HepG2 (cell line): ENCODE results near the gene OR1F1. TPM values are rescaled to one million over a fixed set of nuclear protein-coding genes. Genes with fewer than 3 reads are reported as not detected.
A peak's percentile ranks its signal among the peaks of the same experiment; 100 is the strongest.

Source experiments
- GTF3A ChIP-seq: sonication (generic); formaldehyde crosslinking; conservative IDR thresholded peaks from 2 replicates; pipeline ENCODE4 v1.4.0; 2020; ENCODE audit warnings: mild to moderate bottlenecking, missing genetic modification reagents
- HNF4A ChIP-seq: sonication (generic); formaldehyde crosslinking; IDR thresholded peaks from 2 replicates; pipeline ENCODE4 v1.4.0; 2020; ENCODE audit warnings: missing genetic modification reagents
- KLF11 ChIP-seq: IDR thresholded peaks from 2 replicates; pipeline ENCODE4 v1.6.1; 2016; ENCODE audit warnings: missing compliant biosample characterization
- KMT2A ChIP-seq: sonication (generic); formaldehyde crosslinking; IDR thresholded peaks from 2 replicates; pipeline ENCODE4 v1.4.0; 2020; ENCODE audit warnings: missing genetic modification reagents
- NAIF1 ChIP-seq: sonication (generic); formaldehyde crosslinking; IDR thresholded peaks from 2 replicates; pipeline ENCODE4 v1.5.0; 2020; ENCODE audit warnings: mild to moderate bottlenecking, missing genetic modification reagents, borderline replicate concordance
- RAD21 ChIP-seq: fragments of 450-650 bp; formaldehyde crosslinking; IDR thresholded peaks from 2 replicates; pipeline ENCODE4 v1.5.0; 2020; ENCODE audit warnings: mild to moderate bottlenecking
- RORA ChIP-seq: sonication (generic); formaldehyde crosslinking; IDR thresholded peaks from 2 replicates; pipeline ENCODE4 v1.5.0; 2020; ENCODE audit warnings: mild to moderate bottlenecking, missing genetic modification reagents, moderate library complexity
- WIZ ChIP-seq: sonication (generic); formaldehyde crosslinking; IDR thresholded peaks from 2 replicates; pipeline ENCODE4 v1.5.1; 2020; ENCODE audit warnings: mild to moderate bottlenecking, missing genetic modification reagents
- YY1 ChIP-seq: IDR thresholded peaks from 2 replicates; pipeline ENCODE4 v1.6.1; 2011; ENCODE audit warnings: low read length, low read depth, moderate library complexity, mild to moderate bottlenecking; ENCODE audit not compliant: insufficient read depth, insufficient replicate concordance
- ZNF709 ChIP-seq: sonication (generic); formaldehyde crosslinking; IDR thresholded peaks from 2 replicates; pipeline ENCODE4 v1.5.0; 2020; ENCODE audit warnings: mild to moderate bottlenecking, missing genetic modification reagents
- polyA plus RNA-seq, 8 experiments: library from polyadenylated mRNA; depleted of rRNA in 3 of 8; stranded (reverse) in 7 of 8; unstranded in 1 of 8; fragments of >200 nt; fragmentation: Illumina TruSeq in 4 of 8; extraction: Trizol in 4 of 8; gene quantifications; 2 replicates each; pipeline versions ENCODE4 v1.2.1 to v1.2.3, GENCODE V29; 2011 to 2016; ENCODE audit warnings: low read depth in 4 of 8, missing spikeins in 1 of 8, mixed read lengths in 1 of 8; ENCODE audit not compliant: insufficient read depth in 1 of 8
- total RNA-seq, 5 experiments: library from RNA; depleted of rRNA; stranded (reverse); fragments of >200 nt; fragmentation: Illumina TruSeq; extraction: Trizol; gene quantifications; 2 replicates each; pipeline ENCODE4 v1.2.3, GENCODE V29; 2016; ENCODE audit warnings: low read depth in 1 of 5
- TF ChIP-seq, protein P1 (sequence below): sonication (generic); formaldehyde crosslinking; IDR thresholded peaks from 2 replicates; pipeline ENCODE4 v1.4.0; 2020; ENCODE audit warnings: missing genetic modification reagents
- TF ChIP-seq, protein P2 (sequence below): sonication (generic); formaldehyde crosslinking; IDR thresholded peaks from 2 replicates; pipeline ENCODE4; 2020; ENCODE audit warnings: missing genetic modification reagents, mild to moderate bottlenecking, borderline replicate concordance
- TF ChIP-seq, protein P3 (sequence below): sonication (generic); formaldehyde crosslinking; IDR thresholded peaks from 2 replicates; pipeline ENCODE4 v1.4.0; 2020; ENCODE audit warnings: missing genetic modification reagents
- TF ChIP-seq, protein P4 (sequence below): IDR thresholded peaks from 2 replicates; pipeline ENCODE4 v1.6.1; 2016; ENCODE audit warnings: missing compliant biosample characterization, missing genetic modification reagents, borderline replicate concordance
- TF ChIP-seq, protein P5 (sequence below): sonication (generic); formaldehyde crosslinking; IDR thresholded peaks from 2 replicates; pipeline ENCODE4 v1.8.0; 2022; ENCODE audit warnings: missing genetic modification reagents, mild to moderate bottlenecking, inconsistent platforms, borderline replicate concordance

OR1F1 gene
- total and polyA plus RNA-seq, 2 of the 13 experiments (the other 11 are each of a cell fraction or from before 2014, with no cell fraction given): 0.90 TPM; not detected in 1

DNA sequence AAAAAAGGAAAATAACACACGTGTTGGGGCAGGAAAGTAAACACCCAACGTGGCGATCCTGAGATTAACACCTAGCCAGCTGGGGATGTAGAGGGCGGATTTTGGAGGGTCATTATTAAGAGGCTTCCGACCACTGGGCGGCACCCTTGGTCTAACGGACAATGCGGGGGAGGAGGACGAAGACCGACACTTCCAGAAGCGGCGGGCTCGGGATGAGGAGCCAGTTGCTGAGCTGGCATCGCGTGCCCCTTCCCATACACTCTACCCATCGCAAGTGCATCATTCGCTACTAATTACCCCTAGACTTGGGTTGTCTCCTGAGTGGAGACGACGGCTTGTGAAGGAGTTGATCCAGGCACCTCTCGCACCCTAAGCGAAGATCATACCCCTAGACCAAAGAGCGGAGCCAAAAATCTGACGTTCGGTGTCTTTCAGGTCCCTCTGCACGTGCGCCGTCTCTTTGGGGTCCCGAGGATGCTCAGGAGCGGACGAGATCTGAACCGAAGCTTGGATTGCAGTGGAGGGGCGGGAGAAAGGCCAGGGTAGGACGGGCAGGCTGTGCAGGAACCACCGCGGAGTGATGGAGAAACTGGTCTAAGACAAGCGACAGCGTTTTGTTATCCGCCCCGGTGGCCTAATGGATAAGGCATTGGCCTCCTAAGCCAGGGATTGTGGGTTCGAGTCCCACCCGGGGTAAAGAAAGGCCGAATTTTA, 35.6 kb upstream of the OR1F1 start (continued):
- TF ChIP-seq HNF4A (CRISPR knock-in tag): no peak
- TF ChIP-seq GTF3A (CRISPR knock-in tag): 0 out of 2 replicates have a peak, but pooled peaks have one; percentile 33
- TF ChIP-seq KMT2A: peak; percentile 61; the same call in 1 of the 2 replicates
- TF ChIP-seq NAIF1 (CRISPR knock-in tag): peak; percentile 95
- TF ChIP-seq, protein P1, sequence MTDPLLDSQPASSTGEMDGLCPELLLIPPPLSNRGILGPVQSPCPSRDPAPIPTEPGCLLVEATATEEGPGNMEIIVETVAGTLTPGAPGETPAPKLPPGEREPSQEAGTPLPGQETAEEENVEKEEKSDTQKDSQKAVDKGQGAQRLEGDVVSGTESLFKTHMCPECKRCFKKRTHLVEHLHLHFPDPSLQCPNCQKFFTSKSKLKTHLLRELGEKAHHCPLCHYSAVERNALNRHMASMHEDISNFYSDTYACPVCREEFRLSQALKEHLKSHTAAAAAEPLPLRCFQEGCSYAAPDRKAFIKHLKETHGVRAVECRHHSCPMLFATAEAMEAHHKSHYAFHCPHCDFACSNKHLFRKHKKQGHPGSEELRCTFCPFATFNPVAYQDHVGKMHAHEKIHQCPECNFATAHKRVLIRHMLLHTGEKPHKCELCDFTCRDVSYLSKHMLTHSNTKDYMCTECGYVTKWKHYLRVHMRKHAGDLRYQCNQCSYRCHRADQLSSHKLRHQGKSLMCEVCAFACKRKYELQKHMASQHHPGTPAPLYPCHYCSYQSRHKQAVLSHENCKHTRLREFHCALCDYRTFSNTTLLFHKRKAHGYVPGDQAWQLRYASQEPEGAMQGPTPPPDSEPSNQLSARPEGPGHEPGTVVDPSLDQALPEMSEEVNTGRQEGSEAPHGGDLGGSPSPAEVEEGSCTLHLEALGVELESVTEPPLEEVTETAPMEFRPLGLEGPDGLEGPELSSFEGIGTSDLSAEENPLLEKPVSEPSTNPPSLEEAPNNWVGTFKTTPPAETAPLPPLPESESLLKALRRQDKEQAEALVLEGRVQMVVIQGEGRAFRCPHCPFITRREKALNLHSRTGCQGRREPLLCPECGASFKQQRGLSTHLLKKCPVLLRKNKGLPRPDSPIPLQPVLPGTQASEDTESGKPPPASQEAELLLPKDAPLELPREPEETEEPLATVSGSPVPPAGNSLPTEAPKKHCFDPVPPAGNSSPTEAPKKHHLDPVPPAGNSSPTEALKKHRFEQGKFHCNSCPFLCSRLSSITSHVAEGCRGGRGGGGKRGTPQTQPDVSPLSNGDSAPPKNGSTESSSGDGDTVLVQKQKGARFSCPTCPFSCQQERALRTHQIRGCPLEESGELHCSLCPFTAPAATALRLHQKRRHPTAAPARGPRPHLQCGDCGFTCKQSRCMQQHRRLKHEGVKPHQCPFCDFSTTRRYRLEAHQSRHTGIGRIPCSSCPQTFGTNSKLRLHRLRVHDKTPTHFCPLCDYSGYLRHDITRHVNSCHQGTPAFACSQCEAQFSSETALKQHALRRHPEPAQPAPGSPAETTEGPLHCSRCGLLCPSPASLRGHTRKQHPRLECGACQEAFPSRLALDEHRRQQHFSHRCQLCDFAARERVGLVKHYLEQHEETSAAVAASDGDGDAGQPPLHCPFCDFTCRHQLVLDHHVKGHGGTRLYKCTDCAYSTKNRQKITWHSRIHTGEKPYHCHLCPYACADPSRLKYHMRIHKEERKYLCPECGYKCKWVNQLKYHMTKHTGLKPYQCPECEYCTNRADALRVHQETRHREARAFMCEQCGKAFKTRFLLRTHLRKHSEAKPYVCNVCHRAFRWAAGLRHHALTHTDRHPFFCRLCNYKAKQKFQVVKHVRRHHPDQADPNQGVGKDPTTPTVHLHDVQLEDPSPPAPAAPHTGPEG: no peak
- peak; percentile 45; the same call in 1 of the 2 replicates for TF ChIP-seq ZNF709 (CRISPR knock-in tag)
- TF ChIP-seq, protein P2, sequence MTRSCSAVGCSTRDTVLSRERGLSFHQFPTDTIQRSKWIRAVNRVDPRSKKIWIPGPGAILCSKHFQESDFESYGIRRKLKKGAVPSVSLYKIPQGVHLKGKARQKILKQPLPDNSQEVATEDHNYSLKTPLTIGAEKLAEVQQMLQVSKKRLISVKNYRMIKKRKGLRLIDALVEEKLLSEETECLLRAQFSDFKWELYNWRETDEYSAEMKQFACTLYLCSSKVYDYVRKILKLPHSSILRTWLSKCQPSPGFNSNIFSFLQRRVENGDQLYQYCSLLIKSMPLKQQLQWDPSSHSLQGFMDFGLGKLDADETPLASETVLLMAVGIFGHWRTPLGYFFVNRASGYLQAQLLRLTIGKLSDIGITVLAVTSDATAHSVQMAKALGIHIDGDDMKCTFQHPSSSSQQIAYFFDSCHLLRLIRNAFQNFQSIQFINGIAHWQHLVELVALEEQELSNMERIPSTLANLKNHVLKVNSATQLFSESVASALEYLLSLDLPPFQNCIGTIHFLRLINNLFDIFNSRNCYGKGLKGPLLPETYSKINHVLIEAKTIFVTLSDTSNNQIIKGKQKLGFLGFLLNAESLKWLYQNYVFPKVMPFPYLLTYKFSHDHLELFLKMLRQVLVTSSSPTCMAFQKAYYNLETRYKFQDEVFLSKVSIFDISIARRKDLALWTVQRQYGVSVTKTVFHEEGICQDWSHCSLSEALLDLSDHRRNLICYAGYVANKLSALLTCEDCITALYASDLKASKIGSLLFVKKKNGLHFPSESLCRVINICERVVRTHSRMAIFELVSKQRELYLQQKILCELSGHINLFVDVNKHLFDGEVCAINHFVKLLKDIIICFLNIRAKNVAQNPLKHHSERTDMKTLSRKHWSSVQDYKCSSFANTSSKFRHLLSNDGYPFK (CRISPR knock-in tag): 0 out of 2 replicates have a peak, but pooled peaks have one; percentile 43
- TF ChIP-seq WIZ (CRISPR knock-in tag): peak; percentile 71; the same call in 1 of the 2 replicates
- TF ChIP-seq, protein P3, sequence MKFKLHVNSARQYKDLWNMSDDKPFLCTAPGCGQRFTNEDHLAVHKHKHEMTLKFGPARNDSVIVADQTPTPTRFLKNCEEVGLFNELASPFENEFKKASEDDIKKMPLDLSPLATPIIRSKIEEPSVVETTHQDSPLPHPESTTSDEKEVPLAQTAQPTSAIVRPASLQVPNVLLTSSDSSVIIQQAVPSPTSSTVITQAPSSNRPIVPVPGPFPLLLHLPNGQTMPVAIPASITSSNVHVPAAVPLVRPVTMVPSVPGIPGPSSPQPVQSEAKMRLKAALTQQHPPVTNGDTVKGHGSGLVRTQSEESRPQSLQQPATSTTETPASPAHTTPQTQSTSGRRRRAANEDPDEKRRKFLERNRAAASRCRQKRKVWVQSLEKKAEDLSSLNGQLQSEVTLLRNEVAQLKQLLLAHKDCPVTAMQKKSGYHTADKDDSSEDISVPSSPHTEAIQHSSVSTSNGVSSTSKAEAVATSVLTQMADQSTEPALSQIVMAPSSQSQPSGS (CRISPR knock-in tag): peak; percentile 73; the same call in 1 of the 2 replicates
- peak; percentile 67; the same call in 1 of the 2 replicates for TF ChIP-seq KLF11 (CRISPR knock-in tag)
- TF ChIP-seq, protein P4, sequence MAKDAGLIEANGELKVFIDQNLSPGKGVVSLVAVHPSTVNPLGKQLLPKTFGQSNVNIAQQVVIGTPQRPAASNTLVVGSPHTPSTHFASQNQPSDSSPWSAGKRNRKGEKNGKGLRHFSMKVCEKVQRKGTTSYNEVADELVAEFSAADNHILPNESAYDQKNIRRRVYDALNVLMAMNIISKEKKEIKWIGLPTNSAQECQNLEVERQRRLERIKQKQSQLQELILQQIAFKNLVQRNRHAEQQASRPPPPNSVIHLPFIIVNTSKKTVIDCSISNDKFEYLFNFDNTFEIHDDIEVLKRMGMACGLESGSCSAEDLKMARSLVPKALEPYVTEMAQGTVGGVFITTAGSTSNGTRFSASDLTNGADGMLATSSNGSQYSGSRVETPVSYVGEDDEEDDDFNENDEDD (CRISPR knock-in tag): 0 out of 2 replicates have a peak, but pooled peaks have one; percentile 13
- TF ChIP-seq RAD21 (CRISPR knock-in tag): peak; percentile 44
- 0 out of 2 replicates have a peak, but pooled peaks have one; percentile 29 for TF ChIP-seq RORA (CRISPR knock-in tag)
- TF ChIP-seq, protein P5, sequence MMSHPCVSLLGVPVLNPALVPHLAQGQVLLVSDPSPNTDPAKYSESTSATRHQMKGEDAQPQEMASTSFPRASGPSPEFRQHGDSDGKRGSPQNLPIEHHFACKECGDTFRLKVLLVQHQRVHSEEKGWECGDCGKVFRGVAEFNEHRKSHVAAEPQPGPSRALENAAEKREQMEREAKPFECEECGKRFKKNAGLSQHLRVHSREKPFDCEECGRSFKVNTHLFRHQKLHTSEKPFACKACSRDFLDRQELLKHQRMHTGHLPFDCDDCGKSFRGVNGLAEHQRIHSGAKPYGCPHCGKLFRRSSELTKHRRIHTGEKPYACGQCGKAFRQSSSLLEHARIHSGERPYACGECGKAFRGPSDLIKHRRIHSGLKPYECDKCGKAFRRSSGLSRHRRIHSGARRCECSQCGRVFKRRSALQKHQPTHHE (CRISPR knock-in tag): peak; percentile 45; the same call in 1 of the 2 replicates
- TF ChIP-seq YY1: peak; percentile 29
